Prostate gland (tissue), 2 donors: ENCODE measurements around the gene AGPAT4. TPM values are rescaled to one million over a fixed set of nuclear protein-coding genes. Genes with fewer than 3 reads are reported as not detected.

Source experiments
- DNase-seq: peaks from one replicate; pipeline ENCODE4 v3.0.0-alpha.2; 2019; ENCODE audit warnings: low spot score
- H3K27ac ChIP-seq, 2 donors: fragments of 200-600 bp; sonication (generic); 2 replicates each; pipeline ENCODE4 v1.5.1; 2017 to 2019
- H3K27me3 ChIP-seq: fragments of 200-600 bp; sonication (generic); replicated peaks from 2 replicates; pipeline ENCODE4 v1.5.1; 2019; ENCODE audit not compliant: insufficient read depth
- H3K36me3 ChIP-seq, 2 donors: fragments of 200-600 bp; sonication (generic); 1 replicate in 1 of 2; 2 replicates in 1 of 2; pipeline versions ENCODE4 v1.5.1 to v1.8.1; 2017 to 2019
- H3K4me1 ChIP-seq: fragments of 200-600 bp; sonication (generic); replicated peaks from 2 replicates; pipeline ENCODE4 v1.5.1; 2019
- H3K4me3 ChIP-seq, 2 donors: fragments of 200-600 bp; sonication (generic); 2 replicates each; pipeline ENCODE4 v1.5.1; 2017 to 2019
- H3K9me3 ChIP-seq: fragments of 200-600 bp; sonication (generic); 2 replicates; pipeline ENCODE4 v1.5.1; 2017
- POLR2A ChIP-seq: fragments of 450-650 bp; IDR thresholded peaks from one replicate; pipeline ENCODE4 v1.6.1; 2016; ENCODE audit warnings: antibody characterized with exemption, mild to moderate bottlenecking
- POLR2AphosphoS5 ChIP-seq: sonication (generic); formaldehyde crosslinking; IDR thresholded peaks from one replicate; pipeline ENCODE4 v1.6.1; 2017; ENCODE audit warnings: antibody characterized with exemption
- WGBS: methylation state at CpG from one replicate; pipeline ENCODE4 v1.1.5; 2018; 5-methylcytosine and 5-hydroxymethylcytosine counted together
- intact Hi-C: fragments of 100-400 bp; cut with DNase I; formaldehyde crosslinking; loops from one replicate; pipeline ENCODE4 v1.14.2; 2022
- total RNA-seq, 2 donors: library from RNA; depleted of rRNA; stranded (reverse); fragments of >200 nt; gene quantifications; one replicate each; pipeline ENCODE4 v1.1.0, GENCODE V29; 2016
- TF ChIP-seq, protein P1 (sequence below), 4 experiments: fragments of 200-600 bp in 2 of 4; fragments of 450-650 bp in 2 of 4; sonication (generic) in 2 of 4; IDR thresholded peaks; 1 replicate in 3 of 4; 2 replicates in 1 of 4; pipeline ENCODE4 v1.5.1; 2016 to 2019; ENCODE audit warnings: antibody characterized with exemption in 4 of 4, mild to moderate bottlenecking in 2 of 4, moderate library complexity in 2 of 4

Gene AGPAT4
- total RNA-seq, 2 donors from 2014 or later = 1.7 to 4.2 TPM

- DNase-seq = no peak
- H3K27me3 ChIP-seq = no peaks in the 10 kb centered on the region
- H3K9me3 ChIP-seq = no peaks in the 10 kb centered on the region
- H3K27ac ChIP-seq = no peak overlapping the region
- WGBS = 70% methylated on average over 15 of the region's 15 CpGs
- H3K4me3 ChIP-seq = no peak overlapping the region
- TF ChIP-seq POLR2A = no peak
- TF ChIP-seq, protein P1, sequence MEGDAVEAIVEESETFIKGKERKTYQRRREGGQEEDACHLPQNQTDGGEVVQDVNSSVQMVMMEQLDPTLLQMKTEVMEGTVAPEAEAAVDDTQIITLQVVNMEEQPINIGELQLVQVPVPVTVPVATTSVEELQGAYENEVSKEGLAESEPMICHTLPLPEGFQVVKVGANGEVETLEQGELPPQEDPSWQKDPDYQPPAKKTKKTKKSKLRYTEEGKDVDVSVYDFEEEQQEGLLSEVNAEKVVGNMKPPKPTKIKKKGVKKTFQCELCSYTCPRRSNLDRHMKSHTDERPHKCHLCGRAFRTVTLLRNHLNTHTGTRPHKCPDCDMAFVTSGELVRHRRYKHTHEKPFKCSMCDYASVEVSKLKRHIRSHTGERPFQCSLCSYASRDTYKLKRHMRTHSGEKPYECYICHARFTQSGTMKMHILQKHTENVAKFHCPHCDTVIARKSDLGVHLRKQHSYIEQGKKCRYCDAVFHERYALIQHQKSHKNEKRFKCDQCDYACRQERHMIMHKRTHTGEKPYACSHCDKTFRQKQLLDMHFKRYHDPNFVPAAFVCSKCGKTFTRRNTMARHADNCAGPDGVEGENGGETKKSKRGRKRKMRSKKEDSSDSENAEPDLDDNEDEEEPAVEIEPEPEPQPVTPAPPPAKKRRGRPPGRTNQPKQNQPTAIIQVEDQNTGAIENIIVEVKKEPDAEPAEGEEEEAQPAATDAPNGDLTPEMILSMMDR (IDR thresholded peaks at IDR 0.05) = no peak
- TF ChIP-seq POLR2AphosphoS5 = no peak
- H3K4me1 ChIP-seq = no peaks in the 10 kb centered on the region
- no peaks in the 10 kb centered on the region for H3K36me3 ChIP-seq
- intact Hi-C loops = no loop called here
Measured at GRCh38 chr6:161235776-161236633, 37.9 kb downstream of the AGPAT4 start.

GRCh38 chr6:161233986-161234661, 39.7 kb downstream of the AGPAT4 start:
- WGBS = 85% methylated on average over 10 of the region's 10 CpGs
- no peak overlapping the region for H3K27ac ChIP-seq

DNA sequence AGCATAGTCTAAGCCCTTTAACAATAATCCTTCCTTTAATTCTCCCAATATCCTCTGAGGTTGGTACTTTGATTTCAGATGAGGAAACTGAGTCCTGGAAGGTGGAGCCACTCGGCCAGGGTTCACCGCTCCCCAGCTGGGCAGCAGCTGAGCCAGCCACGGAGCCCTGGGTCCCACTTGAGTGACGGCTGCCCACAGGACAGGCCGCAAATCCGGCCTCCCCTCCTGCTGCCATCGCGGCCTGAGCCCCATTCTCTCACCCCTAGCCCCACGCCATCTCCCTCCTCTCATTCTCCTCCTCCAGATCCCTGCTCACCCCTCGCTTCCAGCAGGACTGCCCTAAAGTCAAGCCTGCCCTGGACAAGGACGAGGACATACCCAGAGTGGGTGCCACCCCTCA, 41.4 kb downstream of the AGPAT4 start:
- TF ChIP-seq POLR2A (no peak), POLR2AphosphoS5 (no peak)
- TF ChIP-seq, protein P1 (IDR thresholded peaks at IDR 0.05) = no peak
- Histone ChIP-seq H3K4me3 (no peak overlapping the region), H3K9me3 (no peaks in the 10 kb centered on the region), H3K27me3 (no peaks in the 10 kb centered on the region), H3K27ac (no peak overlapping the region), H3K36me3 (no peaks in the 10 kb centered on the region), H3K4me1 (peaks cover 10% of the 10 kb centered on the region)
- WGBS = 95% methylated on average over 11 of the region's 11 CpGs
- no peak for DNase-seq
- intact Hi-C loops = no loop called here

More at GRCh38 chr6:161233986-161234661, 39.7 kb downstream of the AGPAT4 start:
- Histone ChIP-seq H3K4me3 (no peak overlapping the region), H3K27me3 (no peaks in the 10 kb centered on the region), H3K9me3 (no peaks in the 10 kb centered on the region), H3K36me3 (no peaks in the 10 kb centered on the region), H3K4me1 (peaks cover 5% of the 10 kb centered on the region)
- no peak for TF ChIP-seq POLR2A
- no peak for TF ChIP-seq POLR2AphosphoS5
- TF ChIP-seq, protein P1 (IDR thresholded peaks at IDR 0.05) = no peak
- intact Hi-C loops = no loop called here
- no peak for DNase-seq

- H3K27me3 ChIP-seq = no peaks in the 10 kb centered on the region
- H3K4me3 ChIP-seq = no peak overlapping the region
- TF ChIP-seq POLR2AphosphoS5 = no peak
- TF ChIP-seq, protein P1 (IDR thresholded peaks at IDR 0.05) = no peak
- no peak for TF ChIP-seq POLR2A
- no peak overlapping the region for H3K27ac ChIP-seq
- intact Hi-C loops = no loop called here
- no peak for DNase-seq
- H3K4me1 ChIP-seq = peaks cover 10% of the 10 kb centered on the region
- no peaks in the 10 kb centered on the region for H3K9me3 ChIP-seq
- 87% methylated on average over 9 of the region's 9 CpGs for WGBS
- H3K36me3 ChIP-seq = no peaks in the 10 kb centered on the region
Measured at GRCh38 chr6:161232010-161232409, 41.9 kb downstream of the AGPAT4 start.
